Ovary (tissue), 3 donors: ENCODE results near the gene SORD.

Experiments used
- EP300 ChIP-seq: sonication (generic); formaldehyde crosslinking; IDR thresholded peaks from one replicate; pipeline ENCODE4 v1.6.1; 2017; ENCODE audit warnings: antibody characterized with exemption
- POLR2A ChIP-seq: fragments of 450-650 bp; IDR thresholded peaks from one replicate; pipeline ENCODE4 v1.6.1; 2017; ENCODE audit warnings: antibody characterized with exemption, mild to moderate bottlenecking, moderate library complexity
- TF ChIP-seq, protein P1 (sequence below), 3 donors: fragments of 450-650 bp in 2 of 3; fragments of 200-600 bp in 1 of 3; IDR thresholded peaks; one replicate each; pipeline versions ENCODE4 v1.5.1 to v1.8.0; 2016 to 2022; ENCODE audit warnings: antibody characterized with exemption in 3 of 3, mild to moderate bottlenecking in 1 of 3
- donor health status: DM: no; HTN: no; CAD: no.

DNA sequence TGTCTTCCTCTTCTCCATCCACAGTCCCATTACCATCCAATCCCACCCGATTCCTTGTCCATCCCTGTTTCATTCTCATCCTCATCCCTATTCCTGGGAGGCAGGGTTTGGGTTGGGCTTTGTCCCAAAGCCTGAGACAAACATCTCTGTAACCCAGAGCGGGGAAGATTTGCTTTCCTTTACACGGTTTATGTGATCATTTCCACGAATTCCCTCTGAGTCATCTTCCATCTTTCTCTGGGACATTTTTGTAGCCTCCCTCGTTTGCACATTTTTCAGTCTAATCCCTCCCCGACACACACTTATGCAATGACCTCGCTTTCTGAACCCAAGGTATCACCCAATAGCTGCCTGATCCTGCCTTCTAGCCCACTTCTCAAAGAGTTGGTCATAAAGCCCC is 68.2 kb downstream of the SORD start:
- TF ChIP-seq, protein P1, sequence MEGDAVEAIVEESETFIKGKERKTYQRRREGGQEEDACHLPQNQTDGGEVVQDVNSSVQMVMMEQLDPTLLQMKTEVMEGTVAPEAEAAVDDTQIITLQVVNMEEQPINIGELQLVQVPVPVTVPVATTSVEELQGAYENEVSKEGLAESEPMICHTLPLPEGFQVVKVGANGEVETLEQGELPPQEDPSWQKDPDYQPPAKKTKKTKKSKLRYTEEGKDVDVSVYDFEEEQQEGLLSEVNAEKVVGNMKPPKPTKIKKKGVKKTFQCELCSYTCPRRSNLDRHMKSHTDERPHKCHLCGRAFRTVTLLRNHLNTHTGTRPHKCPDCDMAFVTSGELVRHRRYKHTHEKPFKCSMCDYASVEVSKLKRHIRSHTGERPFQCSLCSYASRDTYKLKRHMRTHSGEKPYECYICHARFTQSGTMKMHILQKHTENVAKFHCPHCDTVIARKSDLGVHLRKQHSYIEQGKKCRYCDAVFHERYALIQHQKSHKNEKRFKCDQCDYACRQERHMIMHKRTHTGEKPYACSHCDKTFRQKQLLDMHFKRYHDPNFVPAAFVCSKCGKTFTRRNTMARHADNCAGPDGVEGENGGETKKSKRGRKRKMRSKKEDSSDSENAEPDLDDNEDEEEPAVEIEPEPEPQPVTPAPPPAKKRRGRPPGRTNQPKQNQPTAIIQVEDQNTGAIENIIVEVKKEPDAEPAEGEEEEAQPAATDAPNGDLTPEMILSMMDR (IDR thresholded peaks at IDR 0.05) = no peak
- TF ChIP-seq POLR2A (no peak), EP300 (no peak)
